SK-N-SH (cell line): ENCODE results near the gene MTUS2.

Experiments used
- CHD2 ChIP-seq: fragments of 150-350 bp; IDR thresholded peaks from 2 replicates; pipeline ENCODE4 v1.6.1; 2018; ENCODE audit warnings: low read length; ENCODE audit not compliant: partially characterized antibody
- CTCF ChIP-seq: fragments of 200-600 bp; sonication (generic); IDR thresholded peaks from 2 replicates; pipeline ENCODE4 v1.6.1; 2017; ENCODE audit warnings: antibody characterized with exemption, mild to moderate bottlenecking, moderate library complexity
- EP300 ChIP-seq, 2 experiments: IDR thresholded peaks; 2 replicates each; pipeline versions ENCODE4 v1.4.0 to v1.6.1; 2012; ENCODE audit warnings: borderline replicate concordance in 1 of 2, low read depth in 1 of 2, low read length in 1 of 2
- EZH2phosphoT487 ChIP-seq: fragments of 200-600 bp; sonication (generic); IDR thresholded peaks from 2 replicates; pipeline ENCODE4 v1.6.1; 2017; ENCODE audit warnings: low read depth, mixed run types, mild to moderate bottlenecking, antibody characterized with exemption, moderate library complexity, borderline replicate concordance
- REST ChIP-seq: IDR thresholded peaks from 2 replicates; pipeline ENCODE4 v1.6.1; 2012; ENCODE audit warnings: mild to moderate bottlenecking, low read depth, low read length, moderate library complexity

- TF ChIP-seq CTCF (no peak), CHD2 (no peak), EP300 (IDR thresholded peaks at IDR 0.05; ENCODE audit: borderline replicate concordance in 1 of 2, low read depth in 1 of 2, low read length in 1 of 2) (no peak), EZH2phosphoT487 (no peak), REST (no peak)
Observed at GRCh38 chr13:29101409-29101808, 281.3 kb downstream of the MTUS2 start.
